NCI-H2029 (cell line): ENCODE data around the gene SPAG8.

ENCODE experiments used
- DNase-seq: peaks from one replicate; lab custom pipeline; 2025; lab: John Stamatoyannopoulos, UW

Gene SPAG8

DNA sequence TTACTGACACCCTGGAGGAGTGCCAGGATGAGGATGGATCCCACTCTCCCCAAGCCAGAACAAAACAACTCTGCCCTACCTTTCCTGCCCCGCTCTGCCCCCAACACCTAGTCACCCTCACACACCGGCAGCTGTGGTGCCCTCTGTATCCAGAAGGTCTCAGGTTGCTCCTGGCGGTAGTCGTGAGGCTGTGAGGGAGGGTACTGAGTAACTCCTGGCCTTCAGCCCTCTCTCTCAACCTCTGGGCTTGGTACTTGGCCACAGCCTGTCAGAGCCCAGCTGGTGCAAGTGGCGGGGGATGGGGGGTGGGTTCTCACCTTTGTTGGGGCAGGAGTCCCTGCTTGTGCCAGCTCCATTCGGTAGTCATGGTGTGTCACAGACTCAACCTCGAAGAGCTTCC, 1.9 kb downstream of the SPAG8 start:
- no peak for DNase-seq

DNA sequence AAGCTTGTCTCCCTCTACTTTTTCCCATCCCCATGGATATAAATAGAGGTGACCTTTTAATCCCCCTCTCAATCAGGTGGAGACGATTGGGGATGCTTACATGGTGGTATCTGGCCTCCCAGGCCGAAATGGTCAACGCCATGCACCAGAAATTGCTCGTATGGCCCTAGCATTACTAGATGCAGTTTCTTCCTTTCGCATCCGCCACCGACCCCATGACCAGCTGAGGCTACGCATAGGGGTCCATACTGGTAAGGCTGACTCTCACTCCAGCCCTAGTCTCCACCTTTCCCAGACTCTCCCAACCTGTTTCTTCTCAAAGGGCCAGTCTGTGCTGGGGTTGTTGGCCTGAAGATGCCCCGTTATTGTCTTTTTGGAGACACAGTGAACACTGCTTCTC, 3.6 kb downstream of the SPAG8 start:
- DNase-seq = no peak

DNA sequence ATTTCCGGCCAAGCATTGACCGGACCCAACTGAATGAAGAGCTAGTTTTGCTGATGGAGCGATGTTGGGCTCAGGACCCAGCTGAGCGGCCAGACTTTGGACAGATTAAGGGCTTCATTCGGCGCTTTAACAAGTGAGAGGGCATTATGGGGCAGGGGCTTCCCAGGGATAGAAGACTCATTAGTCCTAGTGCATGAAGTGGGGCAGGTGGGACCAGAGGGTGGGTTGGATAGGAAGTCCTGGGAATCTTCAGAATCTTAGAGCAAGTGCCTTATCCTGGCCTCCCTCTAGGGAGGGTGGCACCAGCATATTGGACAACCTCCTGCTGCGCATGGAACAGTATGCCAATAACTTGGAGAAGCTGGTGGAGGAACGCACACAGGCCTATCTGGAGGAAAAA, 6.0 kb downstream of the SPAG8 start:
- no peak for DNase-seq

DNA sequence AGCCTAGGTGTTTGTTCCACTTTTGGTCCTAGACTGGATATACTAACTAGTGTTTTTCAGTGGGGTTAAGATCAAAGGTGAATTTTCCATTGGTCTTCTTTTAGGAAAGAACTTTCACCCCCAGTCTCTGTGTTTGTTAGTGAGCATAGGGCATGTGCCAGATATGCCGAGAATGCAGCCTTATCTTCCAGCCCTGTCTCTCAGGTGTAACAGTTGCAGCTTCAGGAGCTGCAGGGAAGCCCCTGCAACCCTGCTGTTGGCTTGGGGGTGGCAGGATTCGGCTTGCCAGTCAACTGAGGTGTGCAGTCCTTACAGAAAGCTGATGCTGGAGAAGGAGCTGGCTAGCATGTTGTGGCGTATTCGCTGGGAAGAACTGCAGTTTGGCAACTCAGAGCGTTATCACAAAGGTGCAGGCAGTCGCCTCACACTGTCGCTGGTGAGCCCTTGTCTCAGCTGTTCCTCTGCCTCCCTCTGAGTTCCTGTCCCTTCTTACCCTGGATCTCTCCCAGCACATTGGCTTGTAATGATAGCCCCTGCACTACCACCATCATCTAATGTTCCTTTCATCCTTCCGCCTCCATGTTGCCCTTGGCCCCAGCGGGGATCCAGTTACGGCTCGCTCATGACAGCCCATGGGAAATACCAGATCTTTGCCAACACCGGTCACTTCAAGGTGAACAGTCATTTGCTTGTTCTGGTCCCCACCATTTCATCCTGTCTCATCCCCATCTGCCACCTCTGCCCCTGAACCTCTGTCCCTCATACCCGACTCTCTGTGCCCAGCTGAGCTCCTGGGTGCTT, 10.5 kb downstream of the SPAG8 start:
- DNase-seq = no peak

DNA sequence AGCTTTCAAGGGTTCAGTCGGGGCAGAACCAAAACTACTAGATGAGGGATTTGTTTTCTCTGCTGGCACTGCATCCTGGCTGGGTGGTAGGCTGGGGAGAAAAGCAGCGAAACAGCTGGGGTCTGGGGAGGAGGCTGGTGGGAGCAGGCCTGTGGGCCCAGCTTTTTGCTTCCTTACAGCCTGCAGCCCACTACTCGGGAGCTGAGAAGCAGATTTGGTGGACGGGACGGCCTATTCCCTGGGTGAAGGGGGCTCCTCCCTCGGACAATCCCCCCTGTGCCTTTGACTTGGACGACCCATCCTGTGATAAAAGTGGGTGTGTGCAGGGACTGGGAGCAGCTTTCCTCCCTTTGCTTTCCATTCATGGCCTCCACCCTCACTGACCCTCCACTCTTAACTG, 11.5 kb downstream of the SPAG8 start:
- DNase-seq = no peak

DNA sequence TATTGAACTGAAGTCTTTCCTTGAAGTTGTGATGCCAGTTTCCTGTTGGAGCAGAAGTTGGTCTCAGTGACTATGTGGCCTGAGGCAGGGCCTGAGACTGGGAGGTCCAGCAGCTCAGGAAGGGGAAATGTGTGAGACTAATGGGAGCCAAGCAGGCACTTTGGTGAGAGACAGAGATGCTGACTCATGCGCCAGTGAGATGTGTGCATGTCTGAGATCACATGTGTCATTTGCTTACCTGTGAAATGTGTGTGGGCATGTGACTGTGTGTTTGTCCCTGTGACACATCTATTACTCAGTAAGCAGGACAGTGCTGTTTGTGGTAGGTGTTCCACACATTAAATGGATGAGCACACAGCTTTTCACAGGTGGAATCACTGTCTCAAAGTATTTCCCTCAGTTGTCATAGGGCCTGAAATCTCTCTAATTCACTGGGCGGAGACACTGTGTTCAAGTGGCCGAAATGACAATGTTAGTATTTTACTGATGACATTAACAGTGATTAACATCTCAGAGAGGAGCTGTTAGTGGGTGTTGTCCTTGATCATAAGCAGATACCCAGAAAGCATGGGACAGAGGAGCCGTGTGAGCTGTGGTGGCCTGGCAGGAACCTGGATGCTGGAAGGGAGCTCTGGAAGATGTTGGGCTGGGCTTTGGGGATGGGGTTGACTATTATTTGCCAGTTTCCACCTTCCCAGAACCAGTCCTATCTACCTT, 13.2 kb downstream of the SPAG8 start:
- no peak for DNase-seq

DNA sequence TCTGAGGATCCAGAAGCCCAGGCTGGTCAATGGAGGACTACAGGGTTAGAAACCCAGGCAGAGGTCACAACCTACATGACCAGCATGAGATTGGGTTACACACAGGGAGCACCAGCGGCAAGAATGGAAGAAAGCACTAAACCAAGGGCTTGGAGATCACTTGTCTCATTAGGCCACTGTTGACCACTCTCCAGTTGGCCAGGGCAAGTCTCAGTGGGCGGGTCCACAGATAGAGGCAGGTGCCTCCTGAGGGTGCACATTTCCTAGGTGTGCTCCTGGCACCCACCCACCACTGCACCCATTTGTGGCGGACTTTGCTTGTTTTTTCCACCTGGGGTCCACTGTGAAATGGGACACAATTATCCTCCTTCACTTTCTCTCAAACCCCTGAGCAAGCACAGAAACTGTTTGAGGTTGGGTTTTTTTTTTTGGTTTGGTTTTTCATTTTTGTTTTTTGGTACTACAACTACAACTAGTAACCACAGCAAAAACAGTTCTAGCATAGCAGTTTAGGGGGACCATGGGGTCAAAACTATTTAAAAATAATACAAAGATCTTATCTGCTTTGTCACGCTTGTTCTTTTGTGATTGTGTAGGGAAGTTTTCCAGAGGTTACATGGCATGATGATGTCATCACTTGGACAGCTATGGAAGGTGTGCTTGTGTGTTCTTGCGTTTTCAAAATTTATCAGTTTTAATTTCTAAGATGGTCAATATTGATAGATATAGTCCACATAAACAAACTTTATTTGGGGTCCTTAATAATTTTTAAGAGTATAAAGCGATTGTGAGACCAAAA, 14.6 kb downstream of the SPAG8 start:
- DNase-seq = no peak

DNA sequence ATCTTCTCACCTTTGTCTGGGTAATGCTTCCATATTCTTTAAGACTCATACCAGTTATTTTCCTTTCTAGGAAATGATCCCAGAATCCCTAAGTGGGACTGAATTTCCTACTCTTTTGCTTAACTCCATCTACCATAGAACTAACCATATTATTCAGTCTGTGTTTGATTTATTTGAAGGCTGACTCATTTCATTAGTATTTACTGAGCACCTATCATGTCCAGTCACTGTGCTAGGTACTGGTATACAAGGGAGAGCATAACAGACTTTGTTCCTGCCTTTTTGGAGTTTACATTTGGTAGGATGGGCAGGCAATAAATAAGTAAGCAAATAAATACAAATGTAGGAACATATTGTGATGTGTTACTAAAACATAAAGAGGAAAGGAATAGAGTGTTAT, 16.4 kb downstream of the SPAG8 start:
- no peak for DNase-seq

DNA sequence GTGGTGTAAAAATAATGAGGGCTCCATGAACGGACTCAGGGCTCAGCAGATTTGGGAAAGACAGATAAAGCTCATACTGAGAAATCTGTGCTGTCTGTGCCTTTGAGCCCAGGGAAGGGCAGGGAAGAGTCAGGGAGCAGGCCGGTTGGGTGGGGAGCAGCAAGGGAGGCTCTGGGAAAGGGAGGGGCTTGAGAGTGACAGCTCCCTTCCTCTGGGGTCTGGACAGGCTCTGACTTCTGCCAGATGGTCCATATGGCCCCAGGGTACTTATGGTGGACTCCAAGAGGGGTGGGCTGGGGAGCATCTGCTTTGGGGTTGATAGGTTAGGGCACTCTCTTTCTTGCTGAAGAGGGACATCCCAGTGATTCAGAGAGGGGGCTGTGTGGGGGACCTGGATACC, 18.6 kb downstream of the SPAG8 start:
- no peak for DNase-seq

DNA sequence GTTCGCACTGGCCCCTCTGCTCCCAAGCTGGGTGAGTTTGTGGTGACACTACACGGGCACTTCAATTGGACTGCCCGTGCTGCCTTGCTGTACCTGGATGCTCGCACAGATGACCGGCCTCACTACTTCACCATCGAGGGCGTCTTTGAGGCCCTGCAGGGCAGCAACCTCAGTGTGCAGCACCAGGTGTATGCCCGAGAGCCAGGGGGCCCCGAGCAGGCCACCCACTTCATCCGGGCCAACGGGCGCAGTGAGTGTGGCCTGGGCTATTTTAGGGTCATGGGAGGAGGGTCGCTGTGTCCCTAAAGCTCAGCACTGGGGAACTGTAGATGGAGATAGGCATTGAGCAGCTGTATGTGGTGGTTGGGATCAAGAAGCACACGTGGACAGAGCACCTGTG, 19.2 kb downstream of the SPAG8 start:
- DNase-seq = no peak

DNA sequence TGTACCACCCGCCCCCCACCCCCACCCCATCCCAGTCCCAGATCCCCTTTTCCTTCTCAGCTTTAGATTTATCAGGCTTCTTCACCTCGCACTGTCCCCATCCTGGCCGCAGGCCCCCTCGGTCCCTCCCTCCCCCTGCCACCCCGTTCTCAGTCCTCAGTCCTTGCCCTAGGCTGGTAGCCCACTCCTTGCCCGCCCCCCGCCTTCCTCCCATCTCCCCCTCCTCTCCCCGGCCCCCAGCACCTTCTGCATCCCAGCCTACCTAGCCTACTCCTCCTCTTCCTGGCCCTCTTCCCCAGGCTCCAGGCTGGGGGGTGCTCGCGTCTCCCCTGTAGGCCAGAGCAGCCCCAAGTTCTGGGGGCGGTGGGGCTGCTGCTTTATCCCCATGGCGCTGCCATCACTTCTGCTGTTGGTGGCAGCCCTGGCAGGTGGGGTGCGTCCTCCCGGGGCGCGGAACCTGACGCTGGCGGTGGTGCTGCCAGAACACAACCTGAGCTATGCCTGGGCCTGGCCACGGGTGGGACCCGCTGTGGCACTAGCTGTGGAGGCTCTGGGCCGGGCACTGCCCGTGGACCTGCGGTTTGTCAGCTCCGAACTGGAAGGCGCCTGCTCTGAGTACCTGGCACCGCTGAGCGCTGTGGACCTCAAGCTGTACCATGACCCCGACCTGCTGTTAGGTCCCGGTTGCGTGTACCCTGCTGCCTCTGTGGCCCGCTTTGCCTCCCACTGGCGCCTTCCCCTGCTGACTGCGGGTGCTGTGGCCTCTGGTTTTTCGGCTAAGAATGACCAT, 19.8 kb downstream of the SPAG8 start:
- DNase-seq = no peak

DNA sequence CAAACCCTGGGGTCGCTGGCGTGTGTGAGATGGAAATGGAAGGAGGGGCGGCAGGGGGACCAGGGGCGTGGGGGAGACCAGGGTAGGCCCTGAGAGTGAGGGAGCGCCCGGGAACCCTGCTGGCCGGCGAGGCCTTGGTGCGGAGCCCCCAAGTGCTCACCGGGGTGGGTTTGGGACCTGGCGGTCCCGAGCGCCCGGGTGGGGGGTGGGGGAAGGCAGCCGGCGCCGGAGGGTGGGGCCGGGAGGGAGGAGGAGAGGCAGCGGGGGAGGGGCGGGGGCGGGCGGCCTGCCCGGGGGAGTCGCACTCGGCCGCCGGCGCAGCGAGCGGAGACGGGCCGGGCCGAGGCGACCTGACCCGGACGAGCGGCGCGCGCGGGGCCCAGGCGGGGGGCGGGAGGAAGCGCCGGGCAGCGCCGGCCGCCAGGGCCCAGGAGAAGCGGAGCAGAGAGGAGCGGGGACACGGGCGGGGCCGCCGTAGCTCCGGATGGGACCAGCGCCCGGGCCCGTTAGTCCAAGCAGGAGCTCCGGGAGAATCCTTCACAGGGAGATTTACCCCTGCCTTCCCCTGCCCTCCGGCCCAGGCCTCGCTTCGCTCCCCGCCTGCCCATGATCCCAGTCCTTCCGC, 20.7 kb downstream of the SPAG8 start, which contains the start of gene NPR2:
TSS of gene NPR2 (plus strand) at position 295 of the 625 bp plus-strand sequence. CDS start 818 bp downstream, outside the sequence.
- no peak for DNase-seq

DNA sequence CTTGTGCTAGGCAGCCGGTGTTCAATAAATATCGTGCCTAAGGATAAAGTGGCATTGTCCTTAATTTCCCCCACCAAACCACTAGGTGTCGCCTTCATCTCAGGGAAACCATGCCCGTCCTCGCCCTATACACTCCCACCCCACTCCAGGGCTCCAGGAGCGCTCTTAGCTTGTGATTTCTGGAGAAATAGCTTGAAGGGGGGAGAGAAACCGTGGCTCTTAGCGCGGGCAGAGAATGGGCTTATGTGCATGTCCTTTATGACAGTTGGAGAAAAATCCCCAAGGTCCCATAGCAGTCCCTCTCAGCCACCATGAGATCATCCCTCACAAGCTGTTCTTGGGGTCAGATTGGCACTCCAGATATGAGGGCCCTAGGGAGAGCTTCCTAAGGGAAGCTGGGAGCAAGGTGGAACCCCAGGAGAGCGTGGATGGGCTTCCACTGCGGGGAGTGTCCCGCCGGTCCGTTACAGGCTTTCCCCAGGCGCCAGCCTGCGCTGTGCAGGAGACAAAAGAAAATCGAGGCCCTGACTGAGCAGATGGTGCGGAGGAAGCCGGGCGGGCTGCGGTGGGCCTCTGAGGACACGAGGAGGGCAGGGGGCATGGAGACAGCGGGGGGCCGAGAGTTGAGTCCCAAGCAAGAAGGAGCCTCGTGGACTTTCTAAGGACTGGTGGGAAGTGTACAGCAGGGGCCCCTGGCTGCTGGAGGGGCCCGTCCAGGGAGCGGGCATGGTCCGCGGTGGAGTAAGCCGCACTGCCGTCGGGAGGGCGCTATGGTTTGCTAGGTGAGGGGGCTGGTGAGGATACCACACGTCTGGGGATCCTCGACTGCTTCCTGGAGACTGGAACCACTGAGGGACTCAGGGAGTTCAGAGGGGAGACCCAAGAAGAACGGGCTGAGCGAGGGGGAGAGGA, 21.4 kb downstream of the SPAG8 start:
- peak; percentile 60 for DNase-seq

DNA sequence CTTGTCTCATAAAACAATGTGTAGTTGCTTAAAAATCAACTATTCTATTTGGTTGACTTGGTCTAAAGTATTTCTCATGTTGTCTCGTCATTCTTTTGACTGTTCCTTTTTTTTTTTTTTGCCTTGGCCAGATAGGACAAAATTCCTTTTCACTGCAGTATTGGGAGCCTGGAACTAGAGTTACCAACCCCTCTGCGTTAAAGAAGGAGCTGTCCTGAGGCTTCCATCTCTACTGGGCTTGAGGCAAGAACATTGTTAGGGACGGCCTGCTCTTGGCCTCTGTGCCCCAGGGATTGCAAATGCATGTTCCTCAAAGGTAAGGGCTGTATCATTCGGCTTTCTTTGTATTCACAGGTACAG, 22.1 kb downstream of the SPAG8 start:
- no peak for DNase-seq

DNA sequence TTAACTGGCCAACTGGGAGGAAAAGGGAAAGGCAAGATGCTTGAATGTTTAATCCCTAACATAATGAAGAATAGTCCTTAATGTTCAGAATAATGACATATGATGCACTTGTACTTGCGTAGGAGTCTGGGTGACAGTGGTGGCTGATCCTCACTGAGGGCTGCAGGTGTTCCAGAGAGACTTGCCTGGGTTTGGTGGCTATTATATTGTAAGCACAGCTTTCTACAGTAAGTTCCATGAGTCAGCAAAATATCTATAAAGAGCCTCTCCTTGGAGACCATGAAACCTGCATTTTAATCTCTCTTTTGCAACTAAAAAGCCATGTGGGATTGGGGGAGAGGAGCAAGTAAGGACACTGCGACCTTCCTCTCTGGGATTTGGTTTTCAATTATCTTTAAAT, 22.5 kb downstream of the SPAG8 start:
- no peak for DNase-seq

DNA sequence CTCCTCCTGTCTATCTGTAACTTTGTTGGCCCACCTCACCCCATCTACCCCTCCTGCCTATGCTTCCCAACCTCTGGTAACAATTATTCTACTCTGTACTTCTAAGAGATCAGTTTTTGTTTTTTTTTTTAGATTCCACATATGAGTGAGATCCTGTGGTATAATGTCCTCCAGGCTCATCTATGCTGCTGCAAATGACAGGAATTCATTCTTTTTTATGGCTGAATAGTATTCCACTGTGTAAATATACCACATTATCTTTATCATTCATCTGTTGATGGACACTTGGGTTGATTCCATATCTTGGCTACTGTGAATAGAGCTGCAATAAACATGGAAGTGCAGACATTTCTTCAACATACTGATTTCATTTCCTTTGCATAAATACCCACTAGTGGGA, 28.6 kb downstream of the SPAG8 start:
- no peak for DNase-seq

DNA sequence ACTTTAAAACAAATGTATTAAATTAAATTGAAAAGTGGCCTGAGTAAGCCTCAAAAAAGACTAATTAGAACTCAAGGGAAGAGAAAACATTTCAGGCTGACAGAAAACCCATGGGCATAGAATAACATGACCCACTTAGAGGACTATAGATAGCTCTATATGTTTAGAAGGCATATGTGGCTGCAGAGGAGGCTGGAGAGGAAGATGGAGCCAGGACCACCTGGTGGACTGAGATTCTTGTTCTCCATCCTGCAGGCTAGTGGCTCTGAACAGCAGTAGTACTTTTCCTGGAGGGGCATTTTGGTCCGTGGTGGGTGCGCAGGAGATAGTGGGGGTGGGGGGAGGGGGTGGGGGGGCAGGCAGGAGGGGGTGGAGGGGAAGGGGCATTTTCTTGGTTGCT, 31.0 kb downstream of the SPAG8 start:
- DNase-seq = no peak

DNA sequence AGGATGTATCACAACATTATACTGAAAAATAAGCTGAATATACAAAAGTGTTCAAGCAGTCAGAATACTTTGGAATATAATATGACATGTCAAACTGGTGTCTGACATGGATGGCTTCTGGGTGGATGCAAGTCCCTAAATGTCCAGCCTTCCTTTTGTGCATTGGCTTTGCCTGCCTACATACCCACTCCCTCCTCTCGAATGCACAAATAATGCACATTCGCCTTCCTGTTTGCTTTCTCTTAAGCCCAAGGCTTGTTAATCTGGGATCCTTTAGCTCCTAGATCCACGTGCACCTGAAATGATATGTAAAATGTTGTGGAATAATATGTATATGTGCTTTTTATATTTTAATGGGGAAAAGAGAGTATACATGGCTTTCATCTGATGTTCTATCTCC, 33.6 kb downstream of the SPAG8 start:
- no peak for DNase-seq

DNA sequence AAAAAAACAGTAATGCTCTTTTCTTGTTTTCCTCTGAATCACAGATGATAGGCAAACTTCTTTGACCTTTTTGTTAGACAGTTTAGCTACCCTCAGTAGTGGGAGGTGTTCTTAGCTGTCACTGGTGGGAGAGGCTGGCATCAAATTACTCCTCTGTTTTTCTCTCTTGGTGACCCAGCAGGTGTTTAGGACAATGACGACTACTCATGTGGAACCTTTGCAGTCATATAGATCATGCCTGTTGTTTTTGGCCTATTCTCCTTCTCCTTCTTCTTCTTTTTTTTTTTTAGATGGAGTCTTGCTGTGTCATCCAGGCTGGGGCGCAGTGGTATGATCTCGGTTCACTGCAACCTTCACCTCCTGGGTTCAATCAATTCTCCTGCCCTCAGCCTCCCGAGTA, 36.0 kb downstream of the SPAG8 start:
- peak; percentile 96 for DNase-seq

DNA sequence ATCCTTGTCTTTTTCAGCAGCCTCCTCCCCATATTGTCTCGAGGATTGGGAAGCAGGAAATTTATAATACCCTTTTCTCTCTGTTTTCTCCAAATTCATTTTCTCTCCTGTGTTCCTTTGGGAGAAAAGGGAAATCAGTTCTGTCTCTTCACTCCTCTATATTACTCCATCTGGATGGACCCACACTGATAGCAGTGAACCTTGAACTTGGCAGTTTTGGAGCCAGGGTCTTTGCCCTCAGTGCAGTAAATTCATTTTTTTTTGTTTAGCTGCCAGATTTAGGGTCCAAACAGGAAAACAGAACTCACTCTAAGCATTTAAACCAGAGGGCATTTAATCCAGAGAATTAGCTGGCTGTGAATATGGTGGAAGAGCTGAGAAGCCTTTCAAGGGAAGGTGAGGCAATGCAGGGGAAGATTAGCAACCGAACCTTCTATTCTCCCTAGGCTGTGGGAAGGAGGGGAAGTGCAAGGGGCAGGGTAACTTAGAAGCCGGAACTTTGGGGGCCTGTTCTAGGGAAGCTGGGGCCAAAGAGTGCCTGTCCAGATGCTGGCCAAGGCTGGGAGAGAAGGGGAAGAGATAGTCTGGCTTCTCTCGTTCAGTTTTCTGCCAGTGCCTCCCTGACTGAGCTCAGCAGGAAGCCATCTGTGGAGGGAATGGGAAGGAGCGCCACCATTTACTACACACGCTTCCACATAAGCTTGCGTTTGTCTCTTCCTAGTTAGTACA, 37.0 kb downstream of the SPAG8 start:
- no peak for DNase-seq
